ENCODE data around the gene VASH2. TPM values are rescaled to one million over a fixed set of nuclear protein-coding genes. Genes with fewer than 3 reads are reported as not detected.

VASH2 gene
- total RNA-seq, 1 experiment from 2014 or later: 5.8 TPM

DNA sequence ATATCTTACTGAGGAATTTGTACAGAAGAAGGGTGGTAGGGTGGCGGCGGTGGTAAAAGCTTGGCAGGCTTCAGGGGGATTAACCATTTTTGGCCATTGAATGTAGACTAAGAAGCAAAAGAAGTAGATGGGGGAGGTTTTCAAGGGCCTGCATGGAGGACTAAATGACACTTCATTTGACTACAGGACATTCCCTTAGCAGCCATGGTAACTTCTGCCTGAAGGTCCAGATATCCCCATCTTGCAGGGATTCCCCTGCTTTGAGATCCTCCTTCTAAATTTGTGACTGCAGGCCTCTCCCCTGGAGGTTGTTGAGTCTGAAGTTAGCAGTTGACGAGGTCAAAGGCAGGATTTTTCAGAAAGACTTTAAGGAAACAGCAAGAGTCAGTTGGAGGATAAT, 4.8 kb downstream of the VASH2 start:
- intact Hi-C loops (cut with micrococcal nuclease; ENCODE audit: unreplicated experiment): no loop called here
- Mint-ChIP-seq H3K9me3 (ENCODE audit: low read depth, unreplicated experiment) (no peaks in the 10 kb centered on the region), H3K27ac (ENCODE audit: unreplicated experiment) (no peak overlapping the region), H3K4me3 (ENCODE audit: low read depth, unreplicated experiment) (no peak overlapping the region), H3K36me3 (ENCODE audit: insufficient read depth, unreplicated experiment) (peaks cover 9% of the 10 kb centered on the region), H3K4me1 (ENCODE audit: low read depth, unreplicated experiment) (peaks cover 6% of the 10 kb centered on the region), H3K27me3 (ENCODE audit: unreplicated experiment) (peaks cover 40% of the 10 kb centered on the region)
- DNase-seq: no peak
- BruUV-seq (replicated peaks): no TSS peak
- TF ChIP-seq, protein P1, sequence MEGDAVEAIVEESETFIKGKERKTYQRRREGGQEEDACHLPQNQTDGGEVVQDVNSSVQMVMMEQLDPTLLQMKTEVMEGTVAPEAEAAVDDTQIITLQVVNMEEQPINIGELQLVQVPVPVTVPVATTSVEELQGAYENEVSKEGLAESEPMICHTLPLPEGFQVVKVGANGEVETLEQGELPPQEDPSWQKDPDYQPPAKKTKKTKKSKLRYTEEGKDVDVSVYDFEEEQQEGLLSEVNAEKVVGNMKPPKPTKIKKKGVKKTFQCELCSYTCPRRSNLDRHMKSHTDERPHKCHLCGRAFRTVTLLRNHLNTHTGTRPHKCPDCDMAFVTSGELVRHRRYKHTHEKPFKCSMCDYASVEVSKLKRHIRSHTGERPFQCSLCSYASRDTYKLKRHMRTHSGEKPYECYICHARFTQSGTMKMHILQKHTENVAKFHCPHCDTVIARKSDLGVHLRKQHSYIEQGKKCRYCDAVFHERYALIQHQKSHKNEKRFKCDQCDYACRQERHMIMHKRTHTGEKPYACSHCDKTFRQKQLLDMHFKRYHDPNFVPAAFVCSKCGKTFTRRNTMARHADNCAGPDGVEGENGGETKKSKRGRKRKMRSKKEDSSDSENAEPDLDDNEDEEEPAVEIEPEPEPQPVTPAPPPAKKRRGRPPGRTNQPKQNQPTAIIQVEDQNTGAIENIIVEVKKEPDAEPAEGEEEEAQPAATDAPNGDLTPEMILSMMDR (IDR thresholded peaks at IDR 0.05; ENCODE audit: unreplicated experiment): no peak
- CTCF ChIA-PET: no interaction called here

- no peaks in the 10 kb centered on the region for H3K9me3 Mint-ChIP-seq (ENCODE audit: low read depth, unreplicated experiment)
- no peak for DNase-seq
- no TSS peak for BruUV-seq (replicated peaks)
Measured at GRCh38 chr1:212955961-212956620, 5.8 kb downstream of the VASH2 start.

DNA sequence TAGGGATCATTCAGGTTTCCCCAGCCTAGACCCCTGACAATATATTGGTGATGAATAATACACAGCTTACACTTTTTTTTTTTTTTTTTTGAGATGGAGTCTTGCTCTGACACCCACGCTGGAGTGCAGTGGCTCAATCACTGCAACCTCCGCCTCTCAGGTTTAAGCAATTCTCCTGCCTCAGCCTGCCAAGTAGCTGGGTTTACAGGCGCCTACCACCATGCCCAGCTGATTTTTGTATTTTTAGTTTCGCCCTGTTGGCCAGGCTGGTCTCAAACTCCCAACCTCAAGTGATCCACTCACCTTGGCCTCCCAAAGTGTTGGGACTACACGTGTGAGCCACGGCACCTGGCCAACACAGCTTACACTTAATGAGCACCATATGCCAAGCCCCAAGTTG, 7.2 kb downstream of the VASH2 start:
- TF ChIP-seq, protein P1 (IDR thresholded peaks at IDR 0.05; ENCODE audit: unreplicated experiment): no peak
- CTCF ChIA-PET: interaction anchor here (0.6 to 0.7 kb wide), 2 partner anchors 1477 to 1865 kb away, joined by 3 to 4 read pairs; no protein-coding TSS in a partner anchor
- DNase-seq: no peak
- intact Hi-C loops (cut with micrococcal nuclease; ENCODE audit: unreplicated experiment): no loop called here
- Mint-ChIP-seq H3K27me3 (ENCODE audit: unreplicated experiment) (peaks cover 28% of the 10 kb centered on the region), H3K4me3 (ENCODE audit: low read depth, unreplicated experiment) (no peak overlapping the region), H3K27ac (ENCODE audit: unreplicated experiment) (no peak overlapping the region), H3K4me1 (ENCODE audit: low read depth, unreplicated experiment) (no peaks in the 10 kb centered on the region), H3K36me3 (ENCODE audit: insufficient read depth, unreplicated experiment) (no peaks in the 10 kb centered on the region), H3K9me3 (ENCODE audit: low read depth, unreplicated experiment) (no peaks in the 10 kb centered on the region)
- no TSS peak for BruUV-seq (replicated peaks)

More at GRCh38 chr1:212955961-212956620, 5.8 kb downstream of the VASH2 start:
- CTCF ChIA-PET: no interaction called here
- H3K36me3 Mint-ChIP-seq (ENCODE audit: insufficient read depth, unreplicated experiment): no peaks in the 10 kb centered on the region
- no peaks in the 10 kb centered on the region for H3K4me1 Mint-ChIP-seq (ENCODE audit: low read depth, unreplicated experiment)
- TF ChIP-seq, protein P1 (IDR thresholded peaks at IDR 0.05; ENCODE audit: unreplicated experiment): no peak
- H3K4me3 Mint-ChIP-seq (ENCODE audit: low read depth, unreplicated experiment): no peak overlapping the region
- H3K27ac Mint-ChIP-seq (ENCODE audit: unreplicated experiment): no peak overlapping the region
- peaks cover 40% of the 10 kb centered on the region for H3K27me3 Mint-ChIP-seq (ENCODE audit: unreplicated experiment)
- intact Hi-C loops (cut with micrococcal nuclease; ENCODE audit: unreplicated experiment): no loop called here

GRCh38 chr1:212958175-212958574, 7.8 kb downstream of the VASH2 start:
- Mint-ChIP-seq H3K4me1 (ENCODE audit: low read depth, unreplicated experiment) (no peaks in the 10 kb centered on the region), H3K27me3 (ENCODE audit: unreplicated experiment) (peaks cover 22% of the 10 kb centered on the region), H3K4me3 (ENCODE audit: low read depth, unreplicated experiment) (no peak overlapping the region), H3K9me3 (ENCODE audit: low read depth, unreplicated experiment) (no peaks in the 10 kb centered on the region), H3K36me3 (ENCODE audit: insufficient read depth, unreplicated experiment) (no peaks in the 10 kb centered on the region), H3K27ac (ENCODE audit: unreplicated experiment) (no peak overlapping the region)
- BruUV-seq (replicated peaks): no TSS peak
- no peak for DNase-seq
- TF ChIP-seq, protein P1 (IDR thresholded peaks at IDR 0.05; ENCODE audit: unreplicated experiment): no peak
- CTCF ChIA-PET: no interaction called here
- intact Hi-C loops (cut with micrococcal nuclease; ENCODE audit: unreplicated experiment): no loop called here

Data from Calu3 (cell line).